ENCODE data around the gene MLC1.

Gene MLC1

GRCh38 chr22:50063589-50064393 lies 21.4 kb downstream of the MLC1 start:
- TF ChIP-seq, protein P1, sequence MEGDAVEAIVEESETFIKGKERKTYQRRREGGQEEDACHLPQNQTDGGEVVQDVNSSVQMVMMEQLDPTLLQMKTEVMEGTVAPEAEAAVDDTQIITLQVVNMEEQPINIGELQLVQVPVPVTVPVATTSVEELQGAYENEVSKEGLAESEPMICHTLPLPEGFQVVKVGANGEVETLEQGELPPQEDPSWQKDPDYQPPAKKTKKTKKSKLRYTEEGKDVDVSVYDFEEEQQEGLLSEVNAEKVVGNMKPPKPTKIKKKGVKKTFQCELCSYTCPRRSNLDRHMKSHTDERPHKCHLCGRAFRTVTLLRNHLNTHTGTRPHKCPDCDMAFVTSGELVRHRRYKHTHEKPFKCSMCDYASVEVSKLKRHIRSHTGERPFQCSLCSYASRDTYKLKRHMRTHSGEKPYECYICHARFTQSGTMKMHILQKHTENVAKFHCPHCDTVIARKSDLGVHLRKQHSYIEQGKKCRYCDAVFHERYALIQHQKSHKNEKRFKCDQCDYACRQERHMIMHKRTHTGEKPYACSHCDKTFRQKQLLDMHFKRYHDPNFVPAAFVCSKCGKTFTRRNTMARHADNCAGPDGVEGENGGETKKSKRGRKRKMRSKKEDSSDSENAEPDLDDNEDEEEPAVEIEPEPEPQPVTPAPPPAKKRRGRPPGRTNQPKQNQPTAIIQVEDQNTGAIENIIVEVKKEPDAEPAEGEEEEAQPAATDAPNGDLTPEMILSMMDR (IDR thresholded peaks at IDR 0.05), result no peak
- no peak for DNase-seq (ENCODE audit: low spot score)
- H3K27ac ChIP-seq, result no peak overlapping the region
- H3K4me3 ChIP-seq, result no peak overlapping the region

DNA sequence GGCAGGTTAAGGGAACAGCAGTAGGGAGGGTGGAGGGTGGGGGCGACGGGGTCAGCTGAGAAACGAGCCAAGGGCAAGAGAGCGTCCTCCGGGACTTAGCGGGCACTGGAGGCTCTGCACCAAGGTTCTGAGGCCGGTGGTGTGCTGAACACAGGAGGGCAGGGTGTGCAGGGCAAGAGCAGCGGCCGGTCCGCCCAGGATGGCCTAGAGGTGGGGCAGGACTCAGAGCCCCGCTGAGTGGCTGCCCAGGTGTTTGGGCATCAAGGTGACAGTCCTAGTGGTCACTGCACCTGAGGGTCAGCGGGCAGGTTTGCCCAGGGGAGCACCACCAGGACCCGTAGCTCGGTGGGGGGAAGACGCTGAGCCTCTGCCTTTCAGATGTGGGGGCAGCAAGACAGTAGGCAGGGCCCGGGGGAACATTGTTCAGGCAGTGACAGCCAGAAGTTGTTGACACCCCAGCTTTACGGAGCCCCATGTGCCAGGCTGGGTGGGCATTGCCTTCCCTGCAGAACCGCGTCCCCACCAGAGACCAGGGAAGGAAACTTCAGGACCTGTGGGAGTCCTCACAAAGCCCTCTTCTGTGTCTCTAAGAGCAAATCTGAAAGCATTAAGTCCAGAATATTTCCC lies 22.6 kb downstream of the MLC1 start:
- Histone ChIP-seq H3K27ac (no peak overlapping the region), H3K4me3 (no peak overlapping the region)
- DNase-seq (ENCODE audit: low spot score), result no peak
- TF ChIP-seq, protein P1 (IDR thresholded peaks at IDR 0.05), result no peak

- TF ChIP-seq, protein P1 (IDR thresholded peaks at IDR 0.05), result no peak
- Histone ChIP-seq H3K4me3 (no peak overlapping the region), H3K27ac (no peak overlapping the region)
- no peak for DNase-seq (ENCODE audit: low spot score)
These were observed 23.3 kb downstream of the MLC1 start for GRCh38 chr22:50061824-50062355.

- TF ChIP-seq, protein P1 (IDR thresholded peaks at IDR 0.05), result no peak
- DNase-seq (ENCODE audit: low spot score), result no peak
- no peak overlapping the region for H3K4me3 ChIP-seq
- no peak overlapping the region for H3K27ac ChIP-seq
These were observed 23.9 kb downstream of the MLC1 start for GRCh38 chr22:50061141-50061823.

- H3K4me3 ChIP-seq, result no peak overlapping the region
- TF ChIP-seq, protein P1 (IDR thresholded peaks at IDR 0.05), result no peak
These were observed 24.6 kb downstream of the MLC1 start for GRCh38 chr22:50060441-50061140.

GRCh38 chr22:50059881-50060262 lies 25.4 kb downstream of the MLC1 start:
- TF ChIP-seq, protein P1 (IDR thresholded peaks at IDR 0.05), result no peak
- H3K27ac ChIP-seq, result no peak overlapping the region
- peak; percentile 68 for DNase-seq (ENCODE audit: low spot score)
- H3K4me3 ChIP-seq, result peak overlapping the region; percentile 58

More at GRCh38 chr22:50060441-50061140, 24.6 kb downstream of the MLC1 start:
- no peak overlapping the region for H3K27ac ChIP-seq
- no peak for DNase-seq (ENCODE audit: low spot score)

All from coronary artery (tissue), 2 donors.